Neural progenitor cell (in vitro differentiated cells): ENCODE results near the gene SLC38A8.

Source experiments
- EZH2phosphoT487 ChIP-seq: fragments of 200-600 bp; sonication (generic); IDR thresholded peaks from 2 replicates; pipeline ENCODE4 v1.6.1; 2017; ENCODE audit warnings: antibody characterized with exemption
- TF ChIP-seq, protein P1 (sequence below): fragments of 200-600 bp; sonication (generic); IDR thresholded peaks from 2 replicates; pipeline ENCODE4 v1.5.1; 2017; ENCODE audit warnings: antibody characterized with exemption, mild to moderate bottlenecking

GRCh38 chr16:84052071-84052622 lies 9.6 kb upstream of the SLC38A8 start:
- TF ChIP-seq, protein P1, sequence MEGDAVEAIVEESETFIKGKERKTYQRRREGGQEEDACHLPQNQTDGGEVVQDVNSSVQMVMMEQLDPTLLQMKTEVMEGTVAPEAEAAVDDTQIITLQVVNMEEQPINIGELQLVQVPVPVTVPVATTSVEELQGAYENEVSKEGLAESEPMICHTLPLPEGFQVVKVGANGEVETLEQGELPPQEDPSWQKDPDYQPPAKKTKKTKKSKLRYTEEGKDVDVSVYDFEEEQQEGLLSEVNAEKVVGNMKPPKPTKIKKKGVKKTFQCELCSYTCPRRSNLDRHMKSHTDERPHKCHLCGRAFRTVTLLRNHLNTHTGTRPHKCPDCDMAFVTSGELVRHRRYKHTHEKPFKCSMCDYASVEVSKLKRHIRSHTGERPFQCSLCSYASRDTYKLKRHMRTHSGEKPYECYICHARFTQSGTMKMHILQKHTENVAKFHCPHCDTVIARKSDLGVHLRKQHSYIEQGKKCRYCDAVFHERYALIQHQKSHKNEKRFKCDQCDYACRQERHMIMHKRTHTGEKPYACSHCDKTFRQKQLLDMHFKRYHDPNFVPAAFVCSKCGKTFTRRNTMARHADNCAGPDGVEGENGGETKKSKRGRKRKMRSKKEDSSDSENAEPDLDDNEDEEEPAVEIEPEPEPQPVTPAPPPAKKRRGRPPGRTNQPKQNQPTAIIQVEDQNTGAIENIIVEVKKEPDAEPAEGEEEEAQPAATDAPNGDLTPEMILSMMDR, result no peak
- no peak for TF ChIP-seq EZH2phosphoT487
